Esophagus muscularis mucosa (tissue), 4 donors: ENCODE data around the gene KCNN4. TPM values are rescaled to one million over a fixed set of nuclear protein-coding genes. Genes with fewer than 3 reads are reported as not detected.
"Not testable (repeated sequence)": the region's sequence is repeated elsewhere in the genome, so short reads cannot be mapped to it uniquely, and the experiment has no call there.

ENCODE experiments used
- DNase-seq: peaks from one replicate; pipeline ENCODE4 v3.0.0-alpha.2; 2017; ENCODE audit errors: extremely low spot score
- H3K27ac ChIP-seq, 4 donors: fragments of 200-600 bp; sonication (generic); replicated peaks in 1 of 4; 1 replicate in 3 of 4; 2 replicates in 1 of 4; pipeline ENCODE4 v1.5.1; 2016 to 2019; ENCODE audit warnings: mild to moderate bottlenecking in 1 of 4
- H3K27me3 ChIP-seq, 4 donors: fragments of 200-600 bp; sonication (generic); one replicate each; pipeline versions ENCODE4 v1.5.1 to v1.6.0; 2016 to 2019
- H3K36me3 ChIP-seq, 4 donors: fragments of 200-600 bp; sonication (generic); one replicate each; pipeline ENCODE4 v1.5.1; 2016 to 2019
- H3K4me1 ChIP-seq, 4 donors: fragments of 200-600 bp; sonication (generic); one replicate each; pipeline ENCODE4 v1.5.1; 2016 to 2019
- H3K4me3 ChIP-seq, 4 donors: fragments of 200-600 bp; sonication (generic); 1 replicate in 2 of 4; 2 replicates in 2 of 4; pipeline ENCODE4 v1.5.1; 2016 to 2019; ENCODE audit warnings: mild to moderate bottlenecking in 4 of 4, moderate library complexity in 1 of 4
- H3K9me3 ChIP-seq, 4 donors: fragments of 200-600 bp; sonication (generic); 1 replicate in 3 of 4; 2 replicates in 1 of 4; pipeline ENCODE4 v1.5.1; 2016 to 2019
- EP300 ChIP-seq: sonication (generic); formaldehyde crosslinking; IDR thresholded peaks from one replicate; pipeline ENCODE4 v1.6.1; 2017; ENCODE audit warnings: antibody characterized with exemption
- POLR2A ChIP-seq: fragments of 450-650 bp; IDR thresholded peaks from one replicate; pipeline ENCODE4 v1.6.1; 2017; ENCODE audit warnings: antibody characterized with exemption, moderate library complexity, mild to moderate bottlenecking, low read depth
- POLR2AphosphoS5 ChIP-seq, 2 donors: sonication (generic); formaldehyde crosslinking; IDR thresholded peaks; one replicate each; pipeline ENCODE4 v1.6.1; 2017; ENCODE audit warnings: antibody characterized with exemption in 2 of 2
- WGBS: methylation state at CpG from one replicate; pipeline ENCODE4 v1.1.5; 2018; 5-methylcytosine and 5-hydroxymethylcytosine counted together
- intact Hi-C: fragments of 100-400 bp; cut with DNase I; formaldehyde crosslinking; loops from one replicate; pipeline ENCODE4 v1.15.1; 2023
- total RNA-seq, 4 donors: library from RNA; depleted of rRNA; stranded (reverse); fragments of >200 nt; gene quantifications; one replicate each; pipeline versions ENCODE4 v1.1.0 to v1.2.1, GENCODE V29; 2016
- TF ChIP-seq, protein P1 (sequence below), 3 experiments: fragments of 200-600 bp in 2 of 3; fragments of 450-650 bp in 1 of 3; sonication (generic) in 2 of 3; IDR thresholded peaks; one replicate each; pipeline ENCODE4 v1.5.1; 2017 to 2019; ENCODE audit warnings: antibody characterized with exemption in 3 of 3, mild to moderate bottlenecking in 2 of 3, moderate library complexity in 1 of 3

KCNN4 gene
- total RNA-seq, 4 donors from 2014 or later = 1.7 to 6.7 (median 1.9) TPM

GRCh38 chr19:43820098-43820883, 39.5 kb upstream of the KCNN4 start:
- Histone ChIP-seq H3K27me3 (peaks cover 0 to 6% (median 0%) of the 10 kb centered on the region in 4 donors), H3K4me3 (peak overlapping the region; percentile 46 to 65 (median 50)), H3K4me1 (peaks cover 5 to 11% (median 8%) of the 10 kb centered on the region in 4 donors), H3K27ac (no peak overlapping the region), H3K9me3 (no peaks in the 10 kb centered on the region), H3K36me3 (no peaks in the 10 kb centered on the region)
- intact Hi-C loops = no loop called here
- DNase-seq = no peak
- TF ChIP-seq, protein P1, sequence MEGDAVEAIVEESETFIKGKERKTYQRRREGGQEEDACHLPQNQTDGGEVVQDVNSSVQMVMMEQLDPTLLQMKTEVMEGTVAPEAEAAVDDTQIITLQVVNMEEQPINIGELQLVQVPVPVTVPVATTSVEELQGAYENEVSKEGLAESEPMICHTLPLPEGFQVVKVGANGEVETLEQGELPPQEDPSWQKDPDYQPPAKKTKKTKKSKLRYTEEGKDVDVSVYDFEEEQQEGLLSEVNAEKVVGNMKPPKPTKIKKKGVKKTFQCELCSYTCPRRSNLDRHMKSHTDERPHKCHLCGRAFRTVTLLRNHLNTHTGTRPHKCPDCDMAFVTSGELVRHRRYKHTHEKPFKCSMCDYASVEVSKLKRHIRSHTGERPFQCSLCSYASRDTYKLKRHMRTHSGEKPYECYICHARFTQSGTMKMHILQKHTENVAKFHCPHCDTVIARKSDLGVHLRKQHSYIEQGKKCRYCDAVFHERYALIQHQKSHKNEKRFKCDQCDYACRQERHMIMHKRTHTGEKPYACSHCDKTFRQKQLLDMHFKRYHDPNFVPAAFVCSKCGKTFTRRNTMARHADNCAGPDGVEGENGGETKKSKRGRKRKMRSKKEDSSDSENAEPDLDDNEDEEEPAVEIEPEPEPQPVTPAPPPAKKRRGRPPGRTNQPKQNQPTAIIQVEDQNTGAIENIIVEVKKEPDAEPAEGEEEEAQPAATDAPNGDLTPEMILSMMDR (IDR thresholded peaks at IDR 0.05) = no peak
- peak; percentile 21 to 61 for TF ChIP-seq POLR2AphosphoS5 (IDR thresholded peaks at IDR 0.05)
- 25% methylated on average over 38 of the region's 48 CpGs for WGBS

GRCh38 chr19:43818500-43818899, 37.7 kb upstream of the KCNN4 start:
- no peak overlapping the region for H3K4me3 ChIP-seq
- H3K27ac ChIP-seq = no peak overlapping the region
- peaks cover 5 to 11% (median 8%) of the 10 kb centered on the region in 4 donors for H3K4me1 ChIP-seq
- no peak for DNase-seq
- 82% methylated on average over 5 of the region's 5 CpGs for WGBS
- TF ChIP-seq POLR2AphosphoS5 (IDR thresholded peaks at IDR 0.05) (no peak), EP300 (no peak), POLR2A (no peak)
- TF ChIP-seq, protein P1 (IDR thresholded peaks at IDR 0.05) = no peak
- H3K9me3 ChIP-seq = no peaks in the 10 kb centered on the region
- peaks cover 0 to 6% (median 0%) of the 10 kb centered on the region in 4 donors for H3K27me3 ChIP-seq
- intact Hi-C loops = no loop called here
- no peaks in the 10 kb centered on the region for H3K36me3 ChIP-seq

DNA sequence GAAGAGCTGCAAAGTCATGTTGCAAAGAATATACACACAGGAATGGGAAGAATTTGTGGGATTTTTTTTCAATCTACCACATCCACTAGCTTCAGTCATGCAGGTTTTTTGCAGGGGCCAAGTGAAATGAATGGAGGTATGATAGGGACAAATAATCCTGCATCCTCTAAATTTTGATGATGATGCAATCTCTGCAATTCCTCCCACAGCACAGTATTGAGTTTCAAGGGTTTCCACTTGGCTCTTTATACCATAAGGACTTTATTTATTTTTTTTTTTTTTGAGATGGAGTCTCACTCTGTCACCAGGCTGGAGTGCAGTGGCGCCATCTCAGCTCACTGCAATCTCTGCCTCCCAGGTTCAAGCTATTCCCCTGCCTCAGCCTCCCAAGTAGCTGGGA, 36.7 kb upstream of the KCNN4 start:
- H3K9me3 ChIP-seq, H3K36me3 ChIP-seq, H3K4me3 ChIP-seq, DNase-seq, intact Hi-C loops, H3K27ac ChIP-seq: not testable (repeated sequence)
- peaks cover 5 to 11% (median 8%) of the 10 kb centered on the region in 4 donors for H3K4me1 ChIP-seq
- 53% methylated on average over 1 of the region's 1 CpG for WGBS
- peaks cover 0 to 10% (median 0%) of the 10 kb centered on the region in 4 donors for H3K27me3 ChIP-seq

DNA sequence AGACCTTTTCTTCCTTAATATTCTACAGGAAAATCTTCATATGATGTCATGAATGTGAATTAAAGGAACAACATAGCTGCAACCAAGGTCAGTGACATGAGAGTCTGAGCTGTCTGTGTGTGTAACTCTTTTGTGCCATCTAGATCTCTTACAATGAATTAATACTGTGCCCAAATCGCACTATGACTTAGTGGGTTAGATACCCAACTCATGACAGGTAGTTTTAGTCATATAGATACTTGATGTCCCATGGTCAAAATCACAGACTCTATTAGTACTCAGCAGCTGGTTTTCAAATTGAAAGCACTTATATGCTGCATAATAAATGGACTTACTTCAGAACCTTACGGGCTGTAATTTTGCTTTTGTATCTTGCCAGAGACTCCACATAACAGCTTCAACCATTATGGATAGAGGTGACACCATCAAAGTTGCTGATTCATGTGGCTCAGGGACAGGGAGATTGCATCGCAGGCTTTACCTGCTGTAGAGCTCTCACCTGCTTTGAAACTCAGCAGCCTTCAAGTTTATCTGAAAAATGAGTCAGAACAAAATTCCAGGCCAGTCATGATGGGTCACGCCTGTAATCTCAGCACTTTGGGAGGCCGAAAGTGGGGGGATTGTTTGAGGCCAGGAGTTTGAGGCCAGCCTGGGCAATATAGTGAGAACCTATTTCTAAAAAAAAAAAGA, 34.0 kb upstream of the KCNN4 start:
- intact Hi-C loops = no loop called here
- Histone ChIP-seq H3K4me1 (peaks cover 0 to under 1% (median 0%) of the 10 kb centered on the region in 4 donors), H3K4me3 (no peak overlapping the region), H3K36me3 (no peaks in the 10 kb centered on the region), H3K27ac (no peak overlapping the region), H3K27me3 (peaks cover 0 to 4% (median 0%) of the 10 kb centered on the region in 4 donors), H3K9me3 (no peaks in the 10 kb centered on the region)
- no peak for DNase-seq
- no peak for TF ChIP-seq POLR2AphosphoS5 (IDR thresholded peaks at IDR 0.05)
- TF ChIP-seq, protein P1 (IDR thresholded peaks at IDR 0.05) = no peak
- TF ChIP-seq EP300 = no peak
- TF ChIP-seq POLR2A = no peak
- WGBS = 85% methylated on average over 5 of the region's 5 CpGs

DNA sequence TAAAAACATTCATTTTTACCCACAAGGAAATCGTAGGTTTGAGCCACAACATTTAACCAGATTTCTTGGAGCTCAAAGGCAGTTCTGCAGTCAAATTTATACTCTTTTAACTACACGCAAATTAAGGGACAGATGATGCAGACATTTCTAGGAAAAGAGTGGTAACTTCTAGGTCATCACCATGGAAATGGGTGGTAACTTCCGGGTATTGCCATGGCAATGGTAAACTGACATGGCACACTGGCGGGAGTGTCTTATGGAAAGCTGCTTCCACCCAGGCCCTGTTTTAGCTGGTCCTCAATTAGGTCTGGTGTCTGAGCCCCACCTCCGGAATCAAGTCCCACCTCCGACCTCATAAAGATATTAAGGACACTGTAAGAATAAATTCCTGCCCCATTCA, 31.9 kb upstream of the KCNN4 start:
- TF ChIP-seq POLR2AphosphoS5 (IDR thresholded peaks at IDR 0.05) (no peak), POLR2A (no peak), EP300 (no peak)
- TF ChIP-seq, protein P1 (IDR thresholded peaks at IDR 0.05) = no peak
- Histone ChIP-seq H3K9me3 (no peaks in the 10 kb centered on the region), H3K27ac (no peak overlapping the region), H3K4me1 (peaks cover 0 to 11% (median 4%) of the 10 kb centered on the region in 4 donors), H3K4me3 (no peak overlapping the region), H3K36me3 (no peaks in the 10 kb centered on the region), H3K27me3 (peaks cover 0 to 4% (median 0%) of the 10 kb centered on the region in 4 donors)
- 66% methylated on average over 6 of the region's 6 CpGs for WGBS
- intact Hi-C loops = no loop called here
- DNase-seq = no peak
